ENCODE measurements around the gene GSTO1.

Gene GSTO1

GRCh38 chr10:104254493-104255310 is at the start of gene GSTO1 (continued):
- TF ChIP-seq PRDM2 (tag by site-specific recombination; IDR thresholded peaks at IDR 0.05; ENCODE audit: borderline replicate concordance), result no peak
- TF ChIP-seq INSM2 (tag by site-specific recombination; IDR thresholded peaks at IDR 0.05), result no peak
- peak; percentile 89 for TF ChIP-seq ZNF366 (tag by site-specific recombination; conservative IDR thresholded peaks at IDR 0.05)
- TF ChIP-seq ZNF660 (tag by site-specific recombination; IDR thresholded peaks at IDR 0.05), result peak; percentile 51
- no peak for TF ChIP-seq ZNF426 (tag by site-specific recombination; IDR thresholded peaks at IDR 0.05)
- TF ChIP-seq ZNF521 (tag by site-specific recombination; IDR thresholded peaks at IDR 0.05), result no peak
- no peak for TF ChIP-seq ZNF658 (tag by site-specific recombination; IDR thresholded peaks at IDR 0.05)
- TF ChIP-seq ZNF404 (tag by site-specific recombination; IDR thresholded peaks at IDR 0.05), result no peak
- peak; percentile 49; the same call in 1 of the 2 replicates for TF ChIP-seq ZNF394 (tag by site-specific recombination; IDR thresholded peaks at IDR 0.05; ENCODE audit: borderline replicate concordance)
- no peak for TF ChIP-seq FEZF1 (tag by site-specific recombination; IDR thresholded peaks at IDR 0.05)
- 0 out of 2 replicates have a peak, but pooled peaks have one; percentile 54 for TF ChIP-seq ZNF391 (tag by site-specific recombination; IDR thresholded peaks at IDR 0.05; ENCODE audit: borderline replicate concordance, low read depth)
- no peak for TF ChIP-seq HOXA7 (CRISPR knock-in tag; IDR thresholded peaks at IDR 0.05; ENCODE audit: borderline replicate concordance)
- peak; percentile 67; the same call in 1 of the 2 replicates for TF ChIP-seq ZEB2 (tag by site-specific recombination; IDR thresholded peaks at IDR 0.05)
- no peak for TF ChIP-seq ZNF184 (tag by site-specific recombination; IDR thresholded peaks at IDR 0.05)
- peak; percentile 73; the same call in 1 of the 2 replicates for TF ChIP-seq BCL11A (tag by site-specific recombination; IDR thresholded peaks at IDR 0.05; ENCODE audit: low read depth)
- peak; percentile 22; the same call in 1 of the 2 replicates for TF ChIP-seq ZNF610 (tag by site-specific recombination; IDR thresholded peaks at IDR 0.05; ENCODE audit: borderline replicate concordance)
- TF ChIP-seq ATF2 (tag by site-specific recombination; IDR thresholded peaks at IDR 0.05; ENCODE audit: low read depth), result no peak
- no peak for TF ChIP-seq ZNF155 (tag by site-specific recombination; IDR thresholded peaks at IDR 0.05)
- TF ChIP-seq PRDM10 (tag by site-specific recombination; IDR thresholded peaks at IDR 0.05), result peak; percentile 61
- TF ChIP-seq ZNF16 (tag by site-specific recombination; IDR thresholded peaks at IDR 0.05; ENCODE audit: low read depth), result no peak
- TF ChIP-seq ZNF23 (tag by site-specific recombination; IDR thresholded peaks at IDR 0.05; ENCODE audit: borderline replicate concordance), result no peak
- TF ChIP-seq KLF1 (tag by site-specific recombination; IDR thresholded peaks at IDR 0.05), result 0 out of 2 replicates have a peak, but pooled peaks have one; percentile 17
- no peak for TF ChIP-seq ZNF548 (tag by site-specific recombination; IDR thresholded peaks at IDR 0.05)
- TF ChIP-seq ZNF121 (tag by site-specific recombination; IDR thresholded peaks at IDR 0.05), result peak; percentile 12; the same call in 1 of the 2 replicates
- no peak for TF ChIP-seq ZNF169 (tag by site-specific recombination; IDR thresholded peaks at IDR 0.05)
- TF ChIP-seq KLF8 (tag by site-specific recombination; IDR thresholded peaks at IDR 0.05), result no peak; the same call in 1 of the 2 replicates
- no peak for TF ChIP-seq ZNF48 (tag by site-specific recombination; IDR thresholded peaks at IDR 0.05)
